Skin epidermis (tissue), 12 donors: ENCODE measurements around the gene TRIM9.
"Not testable (repeated sequence)": the region's sequence is repeated elsewhere in the genome, so short reads cannot be mapped to it uniquely, and the experiment has no call there.

Experiments used
- H3K27ac ChIP-seq, 21 experiments: fragments of 200-600 bp; sonication (generic) in 11 of 21; one replicate each; pipeline ENCODE4 v1.5.0; 2020; ENCODE audit warnings: mild to moderate bottlenecking in 3 of 21, inconsistent platforms in 2 of 21, moderate library complexity in 2 of 21
- H3K4me3 ChIP-seq, 7 experiments: fragments of 200-600 bp; sonication (generic) in 2 of 7; one replicate each; pipeline ENCODE4 v1.5.0; 2020; ENCODE audit warnings: inconsistent platforms in 2 of 7, mild to moderate bottlenecking in 2 of 7, moderate library complexity in 1 of 7

The TRIM9 gene

DNA sequence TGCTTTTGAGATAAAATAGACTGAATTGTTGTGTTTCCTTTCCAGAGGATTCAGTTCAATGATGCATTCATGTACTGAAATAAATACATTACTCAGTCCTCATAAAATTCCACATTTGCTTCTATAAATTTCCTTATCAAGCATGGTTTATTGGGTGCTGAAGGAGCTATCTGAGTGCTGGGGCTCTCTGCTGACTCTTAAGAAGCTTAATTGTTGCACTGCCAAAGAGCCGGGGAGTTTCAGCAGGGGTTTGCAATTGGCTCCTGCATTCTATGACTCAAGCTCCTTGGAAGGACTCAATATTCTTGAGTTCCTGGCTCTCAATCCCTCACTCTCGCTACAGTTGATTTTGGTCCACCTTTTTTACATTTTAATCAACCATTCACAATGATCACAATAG, 80.8 kb downstream of the TRIM9 start:
- Histone ChIP-seq H3K27ac (no peak overlapping the region), H3K4me3 (no peak overlapping the region)

- Histone ChIP-seq H3K4me3 (no peak overlapping the region), H3K27ac (no peak overlapping the region)
Measured at GRCh38 chr14:51012055-51012454, 82.8 kb downstream of the TRIM9 start.

- Histone ChIP-seq H3K27ac (no peak overlapping the region), H3K4me3 (no peak overlapping the region)
Measured at GRCh38 chr14:51008446-51008845, 86.5 kb downstream of the TRIM9 start.

- H3K27ac ChIP-seq = peak overlapping the region in 4 of 21 experiments; percentile 23 to 33 (median 24)
- no peak overlapping the region for H3K4me3 ChIP-seq
Measured at GRCh38 chr14:51006781-51007211, 88.1 kb downstream of the TRIM9 start.

DNA sequence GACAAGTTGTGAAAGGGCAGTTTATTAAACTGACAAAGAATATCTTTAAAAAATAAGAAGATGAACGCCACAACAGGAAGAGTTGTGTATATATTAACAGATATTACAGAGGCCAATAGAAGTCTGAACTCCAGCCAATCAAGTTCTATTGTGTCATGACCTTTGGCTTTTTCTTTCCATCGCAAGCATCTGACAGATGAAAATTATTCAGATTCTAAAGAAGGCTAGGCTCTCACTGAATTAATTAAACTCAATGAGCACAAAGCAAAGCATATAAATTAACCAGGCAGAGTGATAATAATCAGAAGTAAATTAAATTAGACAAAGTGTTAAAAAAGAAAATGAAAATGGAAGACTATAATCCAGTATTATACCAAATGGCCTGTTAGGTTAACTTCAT, 88.6 kb downstream of the TRIM9 start:
- H3K27ac ChIP-seq = peak overlapping the region in 4 of 21 experiments; percentile 7 to 33 (median 24)
- H3K4me3 ChIP-seq = no peak overlapping the region

DNA sequence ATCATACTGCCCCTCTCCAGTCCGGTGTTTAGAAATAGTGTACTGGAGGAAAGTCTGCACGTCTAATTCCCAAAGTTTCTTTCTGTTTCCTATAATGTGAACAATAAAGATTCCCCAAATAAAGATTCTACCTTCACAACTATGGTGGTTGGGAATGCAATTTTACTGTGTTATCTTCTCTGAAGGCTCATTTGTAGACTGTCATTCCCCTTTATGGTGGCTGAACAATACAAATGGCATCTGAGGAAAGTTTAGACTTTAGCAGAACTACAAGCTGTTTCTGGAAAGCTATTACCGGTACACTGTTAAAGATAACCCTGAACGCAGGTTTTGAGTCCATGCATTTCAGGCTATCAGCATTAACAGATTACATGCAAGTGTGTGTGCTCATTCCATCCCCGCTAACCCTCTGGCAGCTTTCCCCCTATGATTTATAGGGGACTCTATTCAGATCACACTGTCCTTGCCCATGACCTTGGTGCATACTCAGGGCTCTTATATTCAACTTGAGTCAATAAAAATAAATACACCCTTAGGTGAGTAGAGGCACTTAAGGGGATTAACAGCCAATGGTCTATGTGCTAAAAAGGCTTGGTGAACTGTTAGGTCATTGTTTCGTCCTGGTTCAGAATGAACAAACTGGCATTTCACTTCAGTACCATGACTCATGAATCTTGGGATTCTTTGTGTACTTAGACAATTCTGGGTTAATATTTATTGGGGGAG, 89.9 kb downstream of the TRIM9 start:
- Histone ChIP-seq H3K27ac (no peak overlapping the region), H3K4me3 (no peak overlapping the region)

DNA sequence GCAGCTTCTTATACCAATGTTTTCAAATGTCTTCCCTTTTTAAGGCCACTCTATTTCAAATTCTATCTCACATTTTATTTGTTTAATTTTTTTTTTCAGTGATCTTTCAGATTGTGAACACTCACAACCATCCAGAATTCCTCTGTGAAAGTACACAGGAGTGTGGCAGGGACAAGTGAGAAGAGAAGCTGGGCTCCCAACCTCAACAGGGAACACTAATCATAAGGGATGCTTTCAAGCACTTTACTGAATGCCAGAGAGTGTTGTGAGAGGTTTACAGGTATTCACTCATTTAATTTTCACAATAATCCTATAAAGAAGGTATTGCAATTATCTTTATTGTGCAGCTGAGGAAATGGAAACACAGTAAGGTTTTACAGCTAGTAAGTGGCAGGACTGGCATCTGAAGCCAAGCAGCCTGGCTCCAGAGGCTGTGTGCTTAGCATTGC, 90.5 kb downstream of the TRIM9 start:
- Histone ChIP-seq H3K4me3 (no peak overlapping the region), H3K27ac (no peak overlapping the region)

DNA sequence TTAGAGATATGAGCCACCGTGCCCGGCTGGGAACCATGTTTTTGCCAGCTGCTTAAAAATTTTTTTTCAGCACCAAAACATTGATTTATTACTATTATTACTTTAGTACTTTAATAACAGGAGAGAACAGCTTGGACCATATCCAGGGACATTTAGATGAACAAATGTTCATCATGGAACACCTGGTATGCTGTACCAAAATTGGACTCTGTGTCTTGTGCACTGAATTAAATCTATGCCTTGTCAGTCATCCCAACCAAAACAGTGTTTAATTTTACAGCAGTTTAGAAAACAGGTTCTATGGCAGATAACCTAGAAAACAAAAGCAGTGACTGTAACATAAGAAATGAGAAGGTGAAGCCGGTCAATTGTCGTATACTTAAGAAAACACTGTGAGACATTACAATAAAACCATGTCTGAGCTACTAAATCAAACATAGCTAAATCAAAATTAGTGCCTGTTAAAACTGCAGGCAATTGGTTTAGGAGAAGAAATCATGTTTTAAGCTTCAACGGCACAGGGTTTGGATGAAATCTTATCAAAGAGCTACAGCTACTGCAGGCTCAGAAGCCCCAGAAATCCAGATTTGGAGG, 92.4 kb downstream of the TRIM9 start:
- no peak overlapping the region for H3K27ac ChIP-seq
- no peak overlapping the region for H3K4me3 ChIP-seq

DNA sequence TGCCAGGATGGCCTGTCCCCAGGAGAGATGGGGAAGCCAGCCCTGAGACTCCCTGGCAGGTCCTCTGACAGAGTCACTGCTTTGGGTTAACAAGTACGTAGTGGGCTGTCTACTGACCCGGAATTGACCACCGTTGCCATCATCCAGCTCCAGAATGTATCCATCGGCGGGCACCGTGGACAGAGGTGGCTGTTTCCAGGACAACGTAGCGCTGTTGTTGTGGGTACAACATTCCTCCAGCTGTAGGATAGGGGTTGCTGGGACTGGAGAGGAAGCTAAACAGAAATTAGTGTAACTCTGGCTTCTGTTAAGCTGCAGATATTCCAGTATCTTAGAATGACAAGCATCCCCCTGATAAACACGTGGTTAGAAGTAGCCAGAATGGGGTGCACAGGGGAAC, 94.3 kb downstream of the TRIM9 start:
- Histone ChIP-seq H3K4me3 (no peak overlapping the region), H3K27ac (no peak overlapping the region)

GRCh38 chr14:50999726-51000125, 95.2 kb downstream of the TRIM9 start:
- H3K4me3 ChIP-seq = no peak overlapping the region

DNA sequence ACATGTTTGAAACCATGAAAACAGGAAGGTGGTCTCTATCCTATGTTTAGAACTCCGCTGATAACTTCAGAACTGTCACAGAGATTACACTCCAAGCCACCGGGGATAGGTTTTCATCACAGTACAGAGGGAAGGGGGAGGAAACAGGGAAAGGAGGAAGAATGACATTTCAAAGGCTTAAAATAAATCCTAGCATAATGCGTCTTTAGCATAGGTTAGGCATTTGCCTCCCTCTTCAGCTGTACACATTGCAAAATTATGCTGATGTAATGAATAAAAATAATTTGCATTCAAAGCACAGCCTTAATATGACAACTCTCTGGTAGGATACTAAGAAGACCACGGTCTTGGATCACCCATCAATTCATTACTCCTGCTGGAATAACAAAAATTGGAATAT, 96.3 kb downstream of the TRIM9 start:
- no peak overlapping the region for H3K4me3 ChIP-seq
- no peak overlapping the region for H3K27ac ChIP-seq

More at GRCh38 chr14:50999726-51000125, 95.2 kb downstream of the TRIM9 start:
- no peak overlapping the region for H3K27ac ChIP-seq

GRCh38 chr14:50997712-50998111, 97.2 kb downstream of the TRIM9 start:
- Histone ChIP-seq H3K27ac (no peak overlapping the region), H3K4me3 (no peak overlapping the region)

DNA sequence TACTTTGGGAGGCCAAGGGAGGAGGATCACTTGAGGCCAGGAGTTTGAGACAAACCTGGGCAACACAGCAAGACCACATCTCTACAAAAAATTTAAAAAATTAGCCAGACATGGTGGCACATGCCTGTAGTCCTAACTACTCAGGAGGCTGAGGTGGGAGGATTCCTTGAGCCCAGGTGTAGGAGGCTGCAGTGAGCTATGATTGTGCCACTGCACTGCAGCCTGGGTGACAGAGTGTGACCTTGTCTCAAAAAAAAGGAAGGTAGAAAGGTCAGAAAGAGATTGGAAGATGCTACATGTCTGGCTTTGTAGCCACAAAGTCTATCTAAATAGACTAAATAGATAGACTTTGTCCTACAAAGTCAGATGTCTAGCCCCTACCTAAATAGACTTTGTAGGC, 100.7 kb downstream of the TRIM9 start:
- H3K27ac ChIP-seq, H3K4me3 ChIP-seq: not testable (repeated sequence)

DNA sequence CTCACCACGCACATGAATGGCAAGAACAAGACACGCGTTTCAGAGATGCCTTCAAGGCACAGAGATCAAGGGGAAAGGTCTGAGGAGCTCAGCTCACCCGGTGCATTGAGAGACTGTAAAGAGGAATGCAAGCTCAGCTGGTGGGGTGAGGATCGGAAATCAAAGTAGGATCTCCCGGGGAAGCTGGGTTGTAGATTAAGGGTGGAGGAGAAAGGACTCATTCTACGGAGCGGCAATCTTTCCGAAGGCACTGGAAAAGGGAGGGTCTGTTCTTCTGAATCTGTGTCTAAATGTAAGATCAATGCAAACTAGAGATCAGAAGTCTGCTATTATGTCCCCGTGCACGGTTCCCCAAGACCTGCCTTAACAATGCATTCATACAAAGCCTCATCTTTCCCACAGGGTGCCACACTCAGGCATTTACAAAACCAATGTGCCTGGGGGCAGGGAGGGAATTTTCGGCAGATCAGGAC, 109.0 kb downstream of the TRIM9 start:
- no peak overlapping the region for H3K27ac ChIP-seq
- H3K4me3 ChIP-seq = no peak overlapping the region

DNA sequence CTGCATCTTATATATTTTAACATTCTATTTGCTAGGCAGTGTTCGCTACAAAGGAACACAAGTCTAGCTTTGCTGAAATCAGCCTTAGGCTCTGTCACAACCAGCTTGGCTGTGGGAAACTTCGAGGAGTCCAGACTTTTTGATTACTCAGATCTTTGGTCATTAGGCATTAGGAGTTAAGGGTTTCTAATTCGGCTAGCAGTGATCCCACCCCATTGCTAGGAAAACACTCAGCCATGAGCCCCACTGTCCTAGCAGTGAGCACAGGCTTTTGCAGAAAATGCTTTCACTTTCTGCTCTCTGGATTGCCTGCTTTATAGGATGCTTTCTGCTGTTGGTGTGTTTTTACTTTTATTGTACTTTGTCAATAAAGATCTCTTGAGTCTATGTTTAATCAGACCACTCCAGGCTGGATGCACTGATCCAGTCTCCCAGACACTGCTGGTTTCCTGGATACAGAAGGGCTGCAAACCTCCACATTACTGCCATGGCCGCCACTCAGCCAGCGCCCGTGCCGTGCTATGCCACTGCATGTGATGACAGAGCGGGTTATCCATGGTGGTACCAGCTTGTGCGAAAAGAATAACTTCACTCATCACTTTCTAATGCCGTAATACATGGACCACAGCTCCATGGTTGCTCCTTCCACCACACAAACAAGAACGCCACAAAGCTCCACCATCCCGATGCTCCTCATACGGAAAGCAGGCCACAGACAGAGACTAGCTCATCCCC, 109.6 kb downstream of the TRIM9 start:
- H3K27ac ChIP-seq = peak overlapping the region in 1 of 21 experiments; percentile 15

DNA sequence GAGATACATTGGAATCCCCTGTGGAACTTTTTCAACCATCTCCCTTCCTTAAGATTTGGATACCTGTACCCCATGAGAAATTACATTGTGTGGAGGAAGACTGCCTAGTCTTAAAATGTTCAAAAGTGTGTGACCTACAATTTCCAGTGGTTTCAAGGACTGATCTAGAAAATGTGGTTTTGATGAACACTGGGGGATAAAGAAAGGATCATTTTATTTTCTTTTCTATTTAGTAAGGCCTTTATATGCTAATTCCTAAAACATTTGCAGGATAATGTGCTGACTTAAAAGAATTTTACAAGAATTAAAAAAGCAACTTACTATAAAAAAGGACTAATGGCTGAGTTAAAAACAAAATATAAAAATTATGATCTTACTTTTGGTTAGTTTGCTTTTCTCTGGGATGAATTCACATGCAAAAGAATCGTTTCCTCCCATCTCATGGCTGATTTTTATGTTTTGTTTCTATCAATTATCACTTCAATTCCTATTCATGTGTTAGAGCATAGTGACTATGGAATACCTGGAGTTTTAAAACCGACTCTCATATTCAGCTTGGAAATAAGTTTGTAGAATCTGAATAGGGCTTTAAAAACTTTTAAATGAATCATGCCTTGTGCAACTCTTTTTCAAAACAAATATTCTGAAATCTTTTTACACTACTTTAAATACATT, 110.7 kb downstream of the TRIM9 start:
- no peak overlapping the region for H3K27ac ChIP-seq
- H3K4me3 ChIP-seq = no peak overlapping the region

More for the DNA sequence above, 109.6 kb downstream of the TRIM9 start:
- H3K4me3 ChIP-seq = no peak overlapping the region

DNA sequence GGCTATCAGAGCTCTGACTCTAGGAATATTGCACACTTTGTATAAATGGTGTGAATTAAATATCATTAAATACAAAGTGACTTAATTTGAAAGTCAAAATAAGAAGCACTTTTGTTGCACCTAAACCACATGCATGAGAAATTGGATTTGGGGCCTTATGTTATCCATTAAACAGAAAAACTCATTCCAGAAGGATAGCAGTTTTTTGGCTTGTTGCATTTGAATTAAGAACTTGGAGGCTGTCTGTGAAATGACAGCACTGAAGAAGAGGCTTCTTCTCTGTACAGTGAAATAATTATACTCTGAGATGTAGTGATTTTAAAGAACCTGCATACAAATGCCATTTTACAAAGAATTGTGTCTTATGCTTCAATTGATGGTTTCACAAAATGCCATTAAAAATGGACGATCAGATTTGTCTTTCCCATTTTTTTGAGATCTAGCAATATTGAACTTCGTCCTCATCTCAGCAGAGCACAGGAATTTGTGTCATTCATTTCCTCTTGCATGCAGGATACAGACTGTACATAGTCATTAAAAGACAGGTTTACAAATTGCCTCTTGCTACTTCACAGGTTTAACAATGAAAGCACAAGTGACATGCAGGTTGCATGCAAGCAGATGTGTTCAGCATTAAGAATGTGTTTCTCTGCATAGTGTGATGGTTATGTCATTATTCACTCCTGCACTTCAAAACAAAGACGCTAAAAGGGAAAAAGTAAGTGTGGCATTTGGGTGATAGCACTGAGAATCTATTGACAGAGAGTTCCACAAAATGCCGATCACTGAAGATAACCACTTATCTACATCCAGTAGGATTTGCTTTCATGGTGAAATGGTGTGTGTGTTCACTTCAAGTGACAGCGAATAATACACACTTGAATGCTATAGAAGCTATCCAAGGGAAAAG, 114.7 kb downstream of the TRIM9 start:
- Histone ChIP-seq H3K27ac (no peak overlapping the region), H3K4me3 (no peak overlapping the region)

DNA sequence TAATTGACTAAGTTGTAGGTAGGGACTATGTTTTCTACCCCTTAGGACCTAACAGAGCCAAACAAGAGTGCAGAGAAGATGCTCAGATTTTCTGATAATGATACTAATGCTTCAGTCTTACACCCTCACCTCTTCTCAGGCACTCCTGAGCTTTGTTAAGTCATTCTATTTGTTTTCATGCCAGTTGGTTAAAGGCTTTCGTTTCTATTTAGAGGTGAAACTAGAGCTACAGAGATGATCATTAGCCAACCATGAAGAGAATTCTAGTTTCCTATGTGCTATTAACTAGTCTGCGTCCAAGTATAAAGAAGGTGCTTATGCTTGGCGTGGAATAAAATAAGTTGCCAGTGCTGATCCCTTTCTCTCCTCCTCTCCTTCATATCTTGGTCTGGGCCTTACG, 116.0 kb downstream of the TRIM9 start:
- no peak overlapping the region for H3K27ac ChIP-seq
- no peak overlapping the region for H3K4me3 ChIP-seq

GRCh38 chr14:50978529-50978871, 116.4 kb downstream of the TRIM9 start:
- no peak overlapping the region for H3K4me3 ChIP-seq
- no peak overlapping the region for H3K27ac ChIP-seq
